Endometrial microvascular endothelial cells (primary cell): Measurements from ENCODE around the gene SHISA6. TPM values are rescaled to one million over a fixed set of nuclear protein-coding genes. Genes with fewer than 3 reads are reported as not detected.

ENCODE experiments used
- in situ Hi-C: cut with HindIII; loops from 2 replicates; pipeline ENCODE4 v1.10.0; 2017; ENCODE audit warnings: low sequenced_read_pairs, low pct_unique_long_range_greater_than_20kb; ENCODE audit errors: inconsistent ontology term
- total RNA-seq: library from RNA; depleted of rRNA; stranded (reverse); fragments of >200 nt; gene quantifications from one replicate; pipeline ENCODE4 v1.2.3, GENCODE V29; 2015; ENCODE audit errors: inconsistent ontology term

SHISA6 gene
- total RNA-seq, 1 donor from 2014 or later: not detected

- in situ Hi-C loops: no loop called here
Measured at GRCh38 chr17:11487469-11487868, 246.5 kb downstream of the SHISA6 start.

- in situ Hi-C loops: no loop called here
Measured at GRCh38 chr17:11488407-11488806, 247.4 kb downstream of the SHISA6 start.

- in situ Hi-C loops: no loop called here
Measured at GRCh38 chr17:11490171-11490755, 249.2 kb downstream of the SHISA6 start.

GRCh38 chr17:11492511-11492910, 251.5 kb downstream of the SHISA6 start:
- in situ Hi-C loops: no loop called here

GRCh38 chr17:11493936-11494335, 252.9 kb downstream of the SHISA6 start:
- in situ Hi-C loops: no loop called here

- in situ Hi-C loops: no loop called here
Measured at GRCh38 chr17:11495613-11496012, 254.6 kb downstream of the SHISA6 start.

- in situ Hi-C loops: no loop called here
Measured at GRCh38 chr17:11499881-11500280, 258.9 kb downstream of the SHISA6 start.

- in situ Hi-C loops: no loop called here
Measured at GRCh38 chr17:11503308-11504035, 262.5 kb downstream of the SHISA6 start.

- in situ Hi-C loops: no loop called here
Measured at GRCh38 chr17:11506635-11507034, 265.6 kb downstream of the SHISA6 start.

GRCh38 chr17:11511696-11512095, 270.7 kb downstream of the SHISA6 start:
- in situ Hi-C loops: no loop called here

- in situ Hi-C loops: no loop called here
Measured at GRCh38 chr17:11514565-11514964, 273.6 kb downstream of the SHISA6 start.

- in situ Hi-C loops: no loop called here
Measured at GRCh38 chr17:11514981-11515680, 274.1 kb downstream of the SHISA6 start.

- in situ Hi-C loops: no loop called here
Measured at GRCh38 chr17:11515901-11516300, 274.9 kb downstream of the SHISA6 start.

- in situ Hi-C loops: no loop called here
Measured at GRCh38 chr17:11535231-11535630, 294.2 kb downstream of the SHISA6 start.

- in situ Hi-C loops: no loop called here
Measured at GRCh38 chr17:11538366-11538765, 297.4 kb downstream of the SHISA6 start.

- in situ Hi-C loops: no loop called here
Measured at GRCh38 chr17:11539637-11540036, 298.6 kb downstream of the SHISA6 start.

GRCh38 chr17:11545002-11545401, 304.0 kb downstream of the SHISA6 start:
- in situ Hi-C loops: no loop called here

GRCh38 chr17:11545696-11546095, 304.7 kb downstream of the SHISA6 start:
- in situ Hi-C loops: no loop called here

GRCh38 chr17:11547853-11548252, 306.8 kb downstream of the SHISA6 start:
- in situ Hi-C loops: no loop called here

- in situ Hi-C loops: no loop called here
Measured at GRCh38 chr17:11548398-11548797, 307.4 kb downstream of the SHISA6 start.
